DMS153 (cell line): ENCODE results near the gene NFATC2.

Experiments
- DNase-seq: peaks from one replicate; lab custom pipeline; 2025; lab: John Stamatoyannopoulos, UW

NFATC2 gene

DNA sequence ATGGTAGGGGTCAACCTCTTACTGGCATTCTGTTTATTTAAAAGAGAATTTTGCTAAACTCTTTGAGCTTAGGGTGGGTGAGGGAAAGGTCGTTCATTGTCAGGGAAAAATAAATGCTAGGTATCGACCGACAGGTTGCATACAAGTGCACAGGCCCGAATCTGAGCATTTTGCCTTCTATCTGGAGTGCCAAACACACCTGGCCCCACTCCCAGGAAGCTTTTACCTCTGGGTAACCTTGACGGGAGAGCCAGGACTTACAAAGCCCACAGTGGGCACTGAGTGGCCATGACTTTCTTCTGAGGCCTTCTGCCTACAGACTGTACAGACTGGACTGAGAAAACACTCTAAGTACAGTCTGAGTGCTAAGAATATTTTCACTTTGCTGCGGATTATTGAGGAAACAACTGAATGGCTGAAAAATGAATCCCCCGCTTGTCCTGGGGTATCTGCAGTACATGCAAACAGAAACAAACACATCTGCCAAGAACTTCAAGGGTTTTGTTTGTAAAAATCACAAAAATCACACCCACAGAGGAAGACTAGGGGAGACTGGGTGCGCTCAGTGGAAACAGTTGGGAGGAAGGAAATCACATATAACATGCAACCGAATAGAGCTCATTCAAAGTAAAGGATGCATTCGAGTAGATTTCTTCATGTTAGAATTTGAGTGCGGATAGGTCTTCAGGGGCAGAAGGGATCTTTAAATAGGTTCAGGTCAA is 152.8 kb downstream of the NFATC2 start:
- no peak for DNase-seq

DNA sequence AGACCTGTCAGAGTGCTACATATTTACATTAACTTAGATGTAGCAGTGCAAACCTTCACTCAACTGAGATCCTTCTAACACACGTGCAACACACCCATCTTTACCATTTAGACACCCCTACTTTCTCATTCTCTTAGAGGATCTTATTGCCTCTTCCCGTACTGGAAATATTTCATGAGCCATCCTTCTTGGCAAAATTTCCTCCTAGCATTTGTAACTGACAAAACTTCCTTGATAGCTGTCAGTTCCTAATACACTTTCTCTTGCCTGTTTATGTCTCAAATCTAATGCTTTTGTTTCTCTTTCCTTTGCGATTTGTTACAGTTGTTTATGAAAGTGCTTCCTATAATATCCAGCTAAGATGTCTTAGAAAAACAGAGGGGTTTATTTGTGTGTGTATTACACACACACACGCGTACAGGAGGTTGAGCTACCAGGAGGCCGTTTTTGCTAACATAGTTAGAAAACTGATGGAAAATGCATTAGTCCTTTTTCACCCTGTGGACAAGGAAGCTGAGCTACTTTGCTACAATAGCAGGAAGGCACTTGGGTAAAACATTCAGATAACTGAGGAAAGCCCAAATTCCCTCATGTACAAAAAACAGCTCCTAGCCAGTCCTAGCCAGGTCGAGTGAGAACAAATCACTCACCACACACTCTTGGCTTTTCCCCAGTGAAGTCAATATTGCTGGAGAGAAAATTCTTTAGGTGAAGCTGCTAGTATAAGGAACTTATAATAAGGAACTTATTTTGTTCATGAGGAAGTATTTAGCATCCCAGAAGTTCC is 153.6 kb downstream of the NFATC2 start:
- no peak for DNase-seq

DNA sequence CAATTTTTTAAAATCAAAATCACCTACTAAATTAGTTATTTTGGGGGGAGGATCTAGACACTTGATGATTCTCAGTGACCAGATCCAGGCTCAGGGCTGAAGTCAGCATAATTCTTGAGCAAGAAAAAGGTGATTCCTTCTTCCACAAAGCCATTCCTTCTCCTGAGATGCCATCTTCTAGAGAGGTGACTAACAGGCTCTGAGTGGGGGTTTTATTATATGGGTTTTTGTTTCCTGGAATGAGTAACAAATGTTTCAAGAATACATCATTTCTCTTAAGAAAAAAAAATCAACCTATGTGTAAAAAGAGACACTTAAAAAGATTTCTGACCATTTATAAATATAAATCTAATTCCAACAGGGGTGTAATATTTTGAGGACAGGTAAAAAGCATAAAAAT is 154.3 kb downstream of the NFATC2 start:
- no peak for DNase-seq

DNA sequence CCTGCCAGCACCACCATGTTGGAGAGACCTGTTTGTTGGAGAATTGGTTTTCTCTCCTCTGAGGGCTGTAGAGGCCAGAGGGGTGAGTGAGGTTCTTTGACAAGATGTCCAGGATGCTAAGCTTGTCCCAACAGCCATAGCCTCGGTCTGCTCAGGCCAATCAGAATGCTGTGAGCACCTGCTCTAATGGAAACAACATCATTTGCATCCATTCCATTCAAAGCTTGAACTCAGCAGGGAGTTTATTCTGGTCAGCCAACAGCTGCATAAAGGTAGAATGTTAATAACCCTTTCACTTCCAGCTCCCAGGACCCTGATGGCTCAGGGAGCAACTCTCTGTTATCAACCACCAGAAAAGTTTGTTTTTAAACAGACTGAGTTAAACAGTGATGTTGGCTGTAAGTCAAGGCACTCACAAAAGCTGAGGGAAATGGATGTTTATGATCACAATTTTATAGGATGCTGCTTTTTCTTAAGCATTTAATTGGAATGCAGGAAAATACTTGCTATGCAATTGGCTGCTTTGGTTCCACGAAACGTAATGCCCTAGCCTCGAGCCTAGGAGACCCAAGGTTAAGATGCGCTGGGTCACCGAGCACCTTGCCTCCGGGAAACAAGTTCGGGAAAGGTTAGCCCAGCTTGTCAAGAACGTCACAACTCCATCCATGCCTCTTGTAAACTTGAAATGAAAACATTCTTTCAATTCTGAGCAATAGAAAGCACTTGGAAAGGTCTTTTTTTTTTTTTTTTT is 155.2 kb downstream of the NFATC2 start:
- no peak for DNase-seq

DNA sequence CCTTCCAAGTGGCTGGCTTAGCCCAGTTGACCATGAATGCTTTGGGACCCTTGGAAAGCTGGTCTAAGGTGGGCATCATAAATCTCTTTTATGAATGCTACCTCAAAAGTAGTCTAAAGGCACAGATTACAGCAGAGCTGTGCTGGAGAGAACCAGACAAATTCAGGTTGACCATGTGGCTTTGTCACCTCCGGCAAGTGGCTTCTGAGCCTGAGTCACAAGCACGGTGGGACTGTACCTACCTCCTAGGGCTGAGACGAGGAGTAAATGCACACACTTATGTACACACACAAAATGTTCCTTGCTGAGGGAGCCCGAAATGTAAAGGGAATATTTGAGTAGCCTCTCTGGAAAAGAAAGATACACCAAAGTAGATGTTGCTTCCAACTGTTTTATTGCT is 155.9 kb downstream of the NFATC2 start:
- no peak for DNase-seq

DNA sequence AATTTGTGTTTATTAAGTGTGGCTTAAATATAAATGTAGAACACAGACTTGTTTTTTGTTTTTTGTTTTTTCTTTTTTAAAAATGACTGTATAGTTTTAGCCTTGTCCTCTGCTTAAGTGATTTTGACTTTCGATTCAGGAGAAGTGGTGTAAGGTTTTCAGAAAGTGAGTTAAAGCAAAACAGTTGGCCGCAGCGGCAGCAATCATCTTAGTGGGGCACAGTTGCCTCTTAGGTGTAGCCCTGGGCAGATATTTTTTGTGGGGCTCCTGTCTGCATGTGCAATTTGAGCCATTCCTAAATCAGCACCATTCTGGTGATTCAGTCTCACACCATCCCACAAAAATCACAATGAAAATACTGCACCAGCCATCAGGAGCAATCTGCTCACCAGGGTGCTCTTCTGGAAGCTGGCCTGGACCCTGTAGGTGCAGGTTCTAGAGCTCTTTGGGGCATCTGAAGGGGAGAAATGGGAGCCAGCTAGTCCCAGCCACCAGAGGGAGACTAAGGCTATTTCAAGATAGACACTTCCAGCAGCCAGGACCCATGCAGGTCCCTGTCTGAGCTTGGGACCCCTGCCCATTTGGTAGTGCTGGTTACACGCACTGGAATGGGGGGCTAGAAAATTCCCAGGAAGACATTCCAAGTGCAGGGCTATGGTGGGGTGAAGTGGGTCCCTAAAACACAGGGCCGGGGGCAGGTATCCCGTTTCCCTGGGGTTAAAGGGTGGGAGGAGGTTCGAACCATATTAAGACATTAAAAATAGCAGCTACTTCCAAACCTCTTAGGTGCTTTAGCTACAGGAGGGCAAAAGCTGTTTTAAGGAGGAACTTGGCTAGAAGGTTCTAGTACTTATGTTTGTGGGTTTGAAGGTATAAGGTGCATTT is 156.6 kb downstream of the NFATC2 start:
- DNase-seq = no peak

DNA sequence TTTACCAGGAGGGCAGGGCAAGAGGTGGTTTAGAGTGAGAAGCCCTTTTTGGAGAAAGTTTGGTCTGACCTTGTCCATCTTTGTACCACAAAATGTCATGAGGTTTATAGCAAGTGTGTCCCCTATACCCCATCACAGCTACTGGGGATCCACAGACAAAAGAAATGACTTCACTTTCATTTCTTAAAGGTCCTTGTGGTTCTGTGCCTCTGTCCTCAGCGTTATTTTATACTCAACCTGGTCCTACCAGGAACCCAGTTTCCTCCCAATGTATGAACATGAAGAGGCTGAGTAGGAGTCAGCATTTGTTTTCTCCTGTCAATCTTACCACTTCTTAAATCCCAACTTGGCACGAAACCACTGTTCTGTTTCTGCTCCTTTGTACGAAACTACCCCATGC is 157.6 kb downstream of the NFATC2 start:
- no peak for DNase-seq

DNA sequence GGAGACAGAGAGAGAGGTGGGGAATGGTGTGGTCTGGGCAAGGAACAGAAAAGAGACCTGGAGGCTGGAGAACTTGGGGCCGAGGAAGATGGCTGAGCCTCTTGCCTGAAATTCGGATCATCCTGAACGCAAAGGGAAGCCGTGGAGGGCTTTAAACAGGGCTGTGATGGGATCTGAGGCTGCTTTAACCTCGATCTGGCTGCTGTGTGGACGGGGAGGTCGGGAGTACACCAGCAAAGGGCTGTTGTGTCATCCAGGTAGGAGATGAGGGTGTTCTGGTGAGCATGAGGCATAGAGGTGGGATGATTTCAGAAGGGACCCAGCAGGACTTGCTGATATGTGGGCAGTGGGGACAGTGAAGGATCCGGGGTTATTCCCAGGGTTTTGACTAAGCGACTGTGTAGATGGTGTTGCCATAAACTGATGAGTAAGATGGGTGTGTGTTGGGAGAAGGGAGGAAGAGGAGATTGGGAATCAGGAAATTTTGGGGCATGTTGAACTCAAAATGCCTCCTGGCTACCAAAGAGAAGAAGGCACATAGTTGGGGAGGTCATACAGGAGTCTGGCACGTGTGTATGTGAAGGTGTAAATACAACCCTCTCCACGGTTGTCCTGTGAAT is 158.5 kb downstream of the NFATC2 start:
- no peak for DNase-seq

DNA sequence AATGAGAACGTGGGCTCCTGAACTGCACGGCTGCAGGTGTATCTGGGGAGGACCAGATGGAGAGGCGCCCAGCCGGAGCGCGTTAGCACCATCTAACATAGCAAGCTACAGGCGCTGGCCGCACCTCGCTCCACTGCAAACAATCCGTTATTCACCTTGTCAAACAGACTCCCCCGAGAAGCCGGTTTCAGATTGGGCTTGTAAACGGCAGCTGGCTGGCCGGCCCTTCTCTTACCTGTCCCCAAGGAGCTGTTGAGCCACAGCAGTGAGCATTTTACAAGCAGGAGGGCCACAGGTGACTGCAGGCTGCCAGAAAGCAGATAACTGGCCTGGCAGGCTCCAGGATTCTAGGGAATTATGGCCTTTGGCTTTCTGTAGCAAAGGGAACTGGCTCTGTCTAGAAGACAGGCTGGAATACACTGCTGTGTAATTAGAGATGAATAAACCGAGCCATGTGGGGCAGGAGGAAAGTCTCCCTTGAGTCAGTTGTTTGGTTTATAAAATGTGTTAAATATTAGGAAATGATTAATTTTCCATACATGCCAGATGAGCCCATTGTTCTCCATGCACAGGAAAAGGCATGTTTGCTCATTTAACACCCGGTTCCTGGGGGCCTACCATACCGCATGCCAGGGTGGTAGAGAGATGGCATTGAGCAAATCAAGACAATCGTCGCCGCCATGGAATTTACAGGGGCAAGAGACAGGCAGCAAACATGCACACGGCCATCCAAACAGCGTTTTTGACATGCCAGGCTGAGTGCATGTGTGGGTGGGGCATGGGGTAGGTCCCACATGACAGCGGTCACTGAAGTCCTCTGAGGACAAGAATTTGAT is 159.3 kb downstream of the NFATC2 start:
- DNase-seq = peak; percentile 95

DNA sequence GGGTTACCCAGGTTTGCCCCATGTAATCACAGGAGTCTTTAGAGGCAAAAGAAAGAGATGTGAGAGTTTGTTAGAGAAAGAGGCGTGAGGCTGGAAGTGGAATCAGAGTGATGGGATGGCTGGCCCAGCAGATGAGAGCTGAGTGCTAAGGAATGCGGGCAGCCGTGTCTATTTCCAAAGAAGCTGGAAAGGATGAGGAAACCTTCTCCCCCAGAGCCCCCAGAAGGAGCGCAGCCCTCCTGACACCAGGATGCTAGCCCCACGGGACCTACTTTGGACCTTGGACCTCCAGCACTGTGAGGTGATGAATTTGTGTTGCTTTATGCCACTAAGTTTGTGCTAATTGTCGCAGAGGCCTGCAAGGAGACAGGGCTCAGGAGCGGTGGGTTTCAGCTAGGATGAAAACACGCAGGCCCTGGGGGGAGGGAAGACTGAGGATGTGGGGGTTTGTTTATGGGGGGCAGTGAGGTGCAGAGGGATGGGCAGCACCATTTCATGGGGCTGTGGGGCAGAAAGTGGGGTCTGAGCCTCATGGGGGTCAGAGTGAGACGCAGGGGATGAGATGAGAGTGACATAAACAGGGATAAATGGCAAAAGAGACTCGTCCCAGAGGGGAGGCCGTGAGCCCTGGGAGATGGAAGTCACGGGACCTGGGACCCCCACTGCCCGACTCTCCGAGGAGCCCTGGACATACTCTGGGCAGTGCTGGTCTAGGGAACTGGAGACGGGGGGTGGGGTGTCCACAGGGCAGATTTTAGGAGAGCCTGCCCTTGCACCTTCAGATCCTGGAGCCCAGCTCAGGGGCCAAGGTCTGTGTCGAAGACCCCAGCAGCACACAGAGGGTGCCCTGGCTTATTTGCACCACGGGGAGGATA is 160.2 kb downstream of the NFATC2 start:
- no peak for DNase-seq

DNA sequence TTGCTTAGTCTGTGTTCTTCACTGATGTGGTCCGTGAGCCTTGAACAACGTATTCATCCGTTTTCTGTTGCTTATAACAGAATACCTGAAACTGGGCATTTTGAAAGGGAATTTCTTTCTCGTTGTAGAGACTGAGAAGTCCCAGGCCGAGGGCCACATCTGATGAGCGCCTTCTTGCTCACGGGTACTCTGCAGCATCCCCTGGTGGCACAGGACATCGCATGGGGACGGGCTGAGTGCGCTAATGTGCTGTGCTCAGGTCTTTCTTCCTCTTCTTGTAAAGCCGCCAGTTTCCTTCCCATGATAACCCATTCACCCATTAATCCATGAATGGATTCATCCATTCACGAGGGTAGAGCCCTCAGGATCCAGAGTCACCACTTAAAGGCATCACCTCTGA is 161.0 kb downstream of the NFATC2 start:
- DNase-seq = no peak

DNA sequence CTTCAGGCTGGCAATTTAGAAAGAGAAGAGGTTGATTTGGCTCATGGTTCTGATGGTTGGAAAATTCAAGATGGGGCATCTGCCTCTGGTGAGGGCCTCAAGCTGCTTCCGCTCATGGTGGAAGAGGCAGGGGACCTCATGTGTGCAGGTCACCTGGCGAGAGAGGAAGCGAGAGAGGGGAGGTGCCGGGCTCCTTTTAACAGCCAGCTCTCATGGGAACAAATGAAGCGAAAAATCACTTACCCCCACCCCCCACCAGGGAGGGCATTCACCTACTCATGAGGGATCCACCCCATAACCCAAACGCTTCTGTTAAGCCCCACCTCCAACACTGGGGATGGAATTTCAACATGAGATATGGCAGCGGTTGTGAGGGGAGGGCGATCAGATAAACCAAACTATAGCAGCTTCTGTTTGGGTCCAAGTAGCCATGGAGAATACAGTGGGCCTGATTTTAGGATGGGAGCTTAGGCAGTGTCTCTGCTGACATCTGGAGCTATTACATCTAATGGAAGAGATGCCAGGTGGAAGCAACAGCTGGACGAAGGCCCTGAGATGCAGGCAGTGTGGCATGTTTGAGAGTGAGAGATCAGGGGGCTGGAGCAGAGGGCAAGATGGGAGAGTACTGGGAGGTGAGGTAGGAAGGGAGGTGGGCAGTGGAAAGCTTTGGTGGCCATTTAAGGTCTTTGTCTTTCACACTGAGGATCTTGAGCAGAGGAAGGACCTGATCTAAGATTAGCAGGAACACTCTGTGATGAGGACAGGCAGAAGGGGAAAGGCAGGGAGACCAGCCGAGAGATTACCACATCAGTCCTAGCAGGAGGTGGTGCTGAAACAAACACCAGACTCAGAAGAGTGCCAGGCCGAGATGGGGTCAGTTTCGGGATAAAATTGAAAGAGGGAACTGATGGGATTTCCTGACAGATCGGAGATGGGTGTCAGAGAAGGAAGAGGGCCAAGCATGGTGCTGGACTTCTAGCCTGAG is 161.8 kb downstream of the NFATC2 start:
- DNase-seq = no peak

DNA sequence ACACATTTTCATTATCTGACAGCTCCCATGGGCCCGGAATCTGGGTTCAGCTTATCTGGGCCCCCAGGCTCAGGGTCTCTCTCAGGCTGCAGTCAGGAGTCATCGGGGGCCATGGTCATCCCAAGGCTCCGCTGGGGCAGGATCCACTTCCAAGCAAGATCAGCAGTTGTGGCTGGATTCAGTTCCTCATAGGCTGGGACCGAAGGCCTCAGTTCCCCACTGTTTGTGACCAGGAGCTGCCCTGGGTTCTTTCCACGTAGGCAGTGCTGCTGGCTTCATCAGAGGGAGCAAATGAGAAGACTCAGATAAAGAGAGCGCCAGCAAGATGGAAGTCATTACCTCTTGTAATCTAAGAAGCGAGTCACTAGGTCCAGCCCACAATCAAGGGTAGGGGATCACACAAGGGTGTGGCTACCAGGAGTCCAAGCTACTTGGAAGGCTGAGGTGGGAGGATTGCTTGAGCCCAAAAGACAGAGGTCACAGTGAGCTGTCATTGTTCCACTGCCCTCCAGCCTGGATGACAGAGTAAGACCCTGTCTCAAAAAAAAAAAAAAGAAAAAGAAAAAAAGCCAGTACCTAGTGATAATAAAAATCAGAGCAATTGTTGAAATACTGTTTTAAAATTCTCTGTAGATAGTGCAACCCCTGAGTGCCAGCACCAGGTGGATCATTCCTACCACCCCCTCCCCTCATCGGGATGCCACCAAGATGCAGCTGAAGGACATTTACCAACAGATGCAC is 162.7 kb downstream of the NFATC2 start:
- DNase-seq = no peak

DNA sequence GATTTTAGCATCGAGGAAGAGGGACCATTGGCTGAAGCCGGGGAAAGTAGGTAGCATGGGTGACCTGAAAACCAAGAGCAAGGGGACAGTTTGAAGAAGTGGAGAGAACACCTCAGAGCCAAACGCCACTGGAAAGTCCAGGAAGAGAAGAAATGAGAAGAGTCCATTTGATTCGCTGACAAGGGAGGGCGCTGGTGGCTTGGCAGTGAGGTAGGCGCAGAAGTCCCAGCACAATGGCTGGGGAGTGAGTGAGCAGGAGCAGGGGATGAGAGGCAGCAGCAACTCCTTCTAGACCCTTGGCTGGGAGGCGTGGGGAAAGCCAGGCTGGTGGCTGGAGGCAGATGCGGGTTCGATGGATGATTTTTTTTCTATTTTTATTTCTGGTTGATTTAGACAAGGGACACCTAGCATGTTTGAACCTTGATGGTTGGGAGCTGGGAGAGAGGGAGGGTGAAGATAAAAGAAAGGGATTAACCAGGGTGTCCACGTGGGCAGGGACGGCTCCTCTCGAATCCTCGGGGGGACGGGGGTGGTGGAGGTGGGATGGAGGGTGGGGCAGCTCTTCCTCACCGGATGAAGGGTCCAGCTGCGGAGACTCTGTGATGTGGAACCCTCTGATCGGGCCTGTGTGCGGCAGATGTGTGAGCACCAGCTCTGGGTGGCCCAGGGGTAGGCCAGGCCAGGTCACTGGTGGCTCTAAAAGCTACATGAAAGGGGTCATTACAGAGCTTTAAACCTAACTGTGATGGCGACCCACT is 164.2 kb downstream of the NFATC2 start:
- no peak for DNase-seq

DNA sequence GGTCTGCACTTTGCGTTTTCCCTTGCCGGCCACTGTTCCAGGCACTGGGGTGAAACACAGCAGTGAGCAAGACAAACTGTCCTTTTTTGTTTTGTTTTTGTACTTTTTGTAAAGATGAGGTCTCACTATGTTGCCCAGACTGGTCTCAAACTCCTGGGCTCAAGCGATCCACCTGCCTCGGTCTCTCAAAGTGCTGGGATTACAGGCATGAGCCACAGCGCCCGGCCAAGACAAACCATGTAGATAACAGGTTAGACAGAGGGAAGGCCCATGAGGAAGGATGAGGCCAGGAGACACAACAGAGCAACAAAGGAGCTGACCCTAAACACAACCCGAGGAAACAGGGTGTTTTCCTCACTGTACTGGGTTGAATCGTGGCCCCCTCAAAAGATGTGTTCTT is 165.4 kb downstream of the NFATC2 start:
- no peak for DNase-seq

DNA sequence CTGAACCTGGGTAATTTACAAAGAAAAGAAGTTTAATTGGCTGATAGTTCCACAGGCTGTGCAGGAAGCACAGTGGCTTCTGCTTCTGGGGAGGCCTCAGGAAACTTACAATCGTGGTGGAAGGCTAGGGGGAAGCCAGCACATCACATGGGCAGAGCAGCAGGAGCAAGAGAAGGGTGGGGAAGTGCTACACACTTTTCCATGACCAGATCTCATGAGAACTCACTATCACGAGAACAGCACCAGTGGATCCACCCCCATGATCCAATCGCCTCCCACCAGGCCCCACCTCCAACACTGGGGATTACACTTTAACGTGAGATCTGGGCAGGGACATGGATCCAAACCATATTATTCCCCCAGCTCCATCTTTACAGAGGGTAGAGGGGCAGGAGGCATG is 166.4 kb downstream of the NFATC2 start:
- DNase-seq = no peak

DNA sequence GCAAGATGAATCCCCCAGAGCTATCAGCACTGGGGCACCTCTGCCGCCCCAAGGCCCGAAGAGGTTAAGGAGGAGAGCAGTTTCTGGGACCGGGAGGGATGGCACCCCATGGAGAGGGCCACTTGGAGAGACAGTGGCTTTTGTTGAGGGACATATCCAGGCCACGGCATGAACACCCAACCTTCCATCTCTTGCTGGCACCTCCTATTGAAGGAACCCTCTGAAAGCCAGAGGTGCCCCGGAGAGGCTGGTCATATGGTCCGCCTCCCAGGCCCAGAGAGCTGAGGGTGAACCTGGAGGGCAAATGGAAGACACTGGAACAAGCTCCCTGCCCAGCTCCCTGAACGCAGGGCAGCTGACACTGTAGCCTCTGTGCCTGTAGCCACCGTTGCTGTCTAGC is 167.0 kb downstream of the NFATC2 start:
- no peak for DNase-seq
